ENCODE data around the gene SNRPN. TPM values are rescaled to one million over a fixed set of nuclear protein-coding genes. Genes with fewer than 3 reads are reported as not detected.
A peak's percentile ranks its signal among the peaks of the same experiment; 100 is the strongest.
"Not testable (repeated sequence)": the region's sequence is repeated elsewhere in the genome, so short reads cannot be mapped to it uniquely, and the experiment has no call there.

The SNRPN gene
- total RNA-seq (10 to 100 TPM; 40.6 to 57.5 (median 45.6) TPM), polyA plus RNA-seq (100 to 1,000 TPM in 1 of 2 donors, 10 to 100 TPM in 1; 67.5 to 174 TPM)

- Histone ChIP-seq H3K27ac (peak within 1 kb of the TSS; percentile 74 to 90 (median 84)), H3K27me3 (no peaks in the 10 kb centered on the region), H3K9me3 (no peaks in the 10 kb centered on the region), H3K36me3 (no peaks in the 10 kb centered on the region), H3K4me1 (no peaks in the 10 kb centered on the region), H3K4me3 (peak within 1 kb of the TSS; percentile 35 to 56 (median 48))
- ATAC-seq (peak; percentile 67 to 86 (median 76)), DNase-seq (peak; percentile 60 to 88 (median 74)), FAIRE-seq (no peak)
- TF ChIP-seq CTCF (IDR thresholded peaks at IDR 0.05): no peak
- intact Hi-C loops (cut with DNase I): no loop called here
- 39 to 47% methylated on average over 47 of the region's 47 CpGs for WGBS, 2 donors
Observed at GRCh38 chr15:24954783-24955530, at the start of gene SNRPN, which contains the start of gene SNURF. Gene SNRPN, plus strand, starts transcription at chr15:24954987. Its CDS starts 19,467 bp downstream, at chr15:24974454. Gene SNURF, plus strand, starts transcription at chr15:24954987. Its CDS starts 62 bp downstream, at chr15:24955049.

- no peak overlapping the region for H3K4me3 ChIP-seq
- no peaks in the 10 kb centered on the region for H3K4me1 ChIP-seq
- no peak for FAIRE-seq
- no peak for DNase-seq
- ATAC-seq: no peak
- H3K27me3 ChIP-seq: no peaks in the 10 kb centered on the region
- no peak overlapping the region for H3K27ac ChIP-seq
- no peaks in the 10 kb centered on the region for H3K9me3 ChIP-seq
- TF ChIP-seq CTCF (IDR thresholded peaks at IDR 0.05): no peak
- intact Hi-C loops (cut with DNase I): no loop called here
- no peaks in the 10 kb centered on the region for H3K36me3 ChIP-seq
- WGBS, 2 donors: 65 to 79% methylated on average over 8 of the region's 8 CpGs
Observed at GRCh38 chr15:24916305-24917009, 38.3 kb upstream of the SNRPN start.

- no peak for ATAC-seq
- Histone ChIP-seq H3K27me3 (no peaks in the 10 kb centered on the region), H3K4me1 (no peaks in the 10 kb centered on the region), H3K9me3 (no peaks in the 10 kb centered on the region), H3K27ac (no peak overlapping the region), H3K4me3 (no peak overlapping the region), H3K36me3 (no peaks in the 10 kb centered on the region)
- no peak for DNase-seq
- intact Hi-C loops (cut with DNase I): no loop called here
- TF ChIP-seq CTCF (IDR thresholded peaks at IDR 0.05): no peak
- no peak for FAIRE-seq
- 78 to 92% methylated on average over 14 of the region's 14 CpGs for WGBS, 2 donors
Observed at GRCh38 chr15:24917431-24917830, 37.4 kb upstream of the SNRPN start.

GRCh38 chr15:24919446-24919845, 35.3 kb upstream of the SNRPN start:
- no peaks in the 10 kb centered on the region for H3K4me1 ChIP-seq
- no peak overlapping the region for H3K27ac ChIP-seq
- no peaks in the 10 kb centered on the region for H3K9me3 ChIP-seq
- intact Hi-C loops (cut with DNase I): no loop called here
- DNase-seq (no peak), ATAC-seq (peak in 1 of 4 donors; percentile 45), FAIRE-seq (no peak)
- H3K36me3 ChIP-seq: no peaks in the 10 kb centered on the region
- 52 to 53% methylated on average over 2 of the region's 2 CpGs for WGBS, 2 donors
- H3K4me3 ChIP-seq: no peak overlapping the region
- no peak for TF ChIP-seq CTCF (IDR thresholded peaks at IDR 0.05)
- H3K27me3 ChIP-seq: no peaks in the 10 kb centered on the region

GRCh38 chr15:24922781-24923180, 32.0 kb upstream of the SNRPN start:
- H3K27me3 ChIP-seq; H3K4me3 ChIP-seq; ATAC-seq; intact Hi-C loops (cut with DNase I); H3K36me3 ChIP-seq; H3K27ac ChIP-seq; FAIRE-seq; H3K9me3 ChIP-seq; DNase-seq; H3K4me1 ChIP-seq: not testable (repeated sequence)
- WGBS, 2 donors: 76 to 81% methylated on average over 6 of the region's 6 CpGs

All from pancreas (tissue), 10 donors.